LNCaP clone FGC (cell line): ENCODE measurements around the gene PRR14.
"Not testable (repeated sequence)": the region's sequence is repeated elsewhere in the genome, so short reads cannot be mapped to it uniquely, and the experiment has no call there.

ENCODE experiments used
- DNase-seq: peaks from one replicate; pipeline ENCODE4 v3.0.0-alpha.2; 2011; ENCODE audit warnings: low read depth
- H3K4me3 ChIP-seq: 2 replicates; pipeline ENCODE4 v1.5.1; 2011; ENCODE audit warnings: mild to moderate bottlenecking, low read depth, low read length, control low read depth
- TF ChIP-seq, protein P1 (sequence below): IDR thresholded peaks from 2 replicates; pipeline ENCODE4 v1.5.1; 2012; ENCODE audit warnings: mild to moderate bottlenecking; ENCODE audit not compliant: control insufficient read depth, insufficient read depth; ENCODE audit errors: extremely low read depth

Gene PRR14

DNA sequence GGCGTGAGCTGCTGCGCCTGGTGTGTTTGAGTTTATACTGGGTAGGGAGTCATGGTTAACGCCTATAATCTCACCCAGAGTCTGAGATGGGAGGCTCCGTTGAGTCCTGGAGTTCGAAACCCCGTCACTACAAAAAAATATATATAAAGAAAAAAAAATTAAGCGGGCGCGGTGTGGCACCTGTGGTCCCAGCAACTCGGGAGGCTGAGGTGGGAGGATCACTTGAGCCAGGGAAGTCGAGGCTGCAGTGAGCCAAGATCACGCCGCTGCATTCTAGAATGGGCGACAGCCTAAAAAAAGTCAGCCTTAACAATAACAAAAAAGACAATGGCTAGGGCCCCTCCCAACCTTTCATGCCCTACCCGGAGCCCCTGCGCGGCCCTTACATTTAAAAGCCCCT, 17.2 kb upstream of the PRR14 start:
- H3K4me3 ChIP-seq = peak overlapping the region; percentile 66
- TF ChIP-seq, protein P1, sequence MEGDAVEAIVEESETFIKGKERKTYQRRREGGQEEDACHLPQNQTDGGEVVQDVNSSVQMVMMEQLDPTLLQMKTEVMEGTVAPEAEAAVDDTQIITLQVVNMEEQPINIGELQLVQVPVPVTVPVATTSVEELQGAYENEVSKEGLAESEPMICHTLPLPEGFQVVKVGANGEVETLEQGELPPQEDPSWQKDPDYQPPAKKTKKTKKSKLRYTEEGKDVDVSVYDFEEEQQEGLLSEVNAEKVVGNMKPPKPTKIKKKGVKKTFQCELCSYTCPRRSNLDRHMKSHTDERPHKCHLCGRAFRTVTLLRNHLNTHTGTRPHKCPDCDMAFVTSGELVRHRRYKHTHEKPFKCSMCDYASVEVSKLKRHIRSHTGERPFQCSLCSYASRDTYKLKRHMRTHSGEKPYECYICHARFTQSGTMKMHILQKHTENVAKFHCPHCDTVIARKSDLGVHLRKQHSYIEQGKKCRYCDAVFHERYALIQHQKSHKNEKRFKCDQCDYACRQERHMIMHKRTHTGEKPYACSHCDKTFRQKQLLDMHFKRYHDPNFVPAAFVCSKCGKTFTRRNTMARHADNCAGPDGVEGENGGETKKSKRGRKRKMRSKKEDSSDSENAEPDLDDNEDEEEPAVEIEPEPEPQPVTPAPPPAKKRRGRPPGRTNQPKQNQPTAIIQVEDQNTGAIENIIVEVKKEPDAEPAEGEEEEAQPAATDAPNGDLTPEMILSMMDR = no peak
- DNase-seq = no peak

DNA sequence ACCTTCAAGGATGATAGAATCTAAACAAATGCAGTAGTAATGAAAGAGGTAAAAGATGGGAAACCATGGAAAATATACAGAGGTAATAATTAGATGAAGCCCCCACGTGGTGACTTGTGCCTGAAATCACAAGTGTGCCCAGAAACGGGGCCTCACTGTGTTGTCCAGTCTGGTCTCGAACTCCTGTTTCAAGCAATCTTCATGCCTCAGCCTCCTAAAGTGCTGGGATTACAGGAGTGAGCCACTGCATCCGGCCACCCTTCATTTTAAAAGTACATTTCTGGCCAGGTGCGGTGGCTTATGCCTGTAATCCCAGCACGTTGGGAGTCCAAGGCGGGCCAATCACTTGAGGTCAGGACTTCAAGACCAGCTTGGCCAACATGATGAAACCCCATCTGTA, 14.2 kb upstream of the PRR14 start:
- TF ChIP-seq, protein P1 = no peak
- DNase-seq = no peak
- no peak overlapping the region for H3K4me3 ChIP-seq

DNA sequence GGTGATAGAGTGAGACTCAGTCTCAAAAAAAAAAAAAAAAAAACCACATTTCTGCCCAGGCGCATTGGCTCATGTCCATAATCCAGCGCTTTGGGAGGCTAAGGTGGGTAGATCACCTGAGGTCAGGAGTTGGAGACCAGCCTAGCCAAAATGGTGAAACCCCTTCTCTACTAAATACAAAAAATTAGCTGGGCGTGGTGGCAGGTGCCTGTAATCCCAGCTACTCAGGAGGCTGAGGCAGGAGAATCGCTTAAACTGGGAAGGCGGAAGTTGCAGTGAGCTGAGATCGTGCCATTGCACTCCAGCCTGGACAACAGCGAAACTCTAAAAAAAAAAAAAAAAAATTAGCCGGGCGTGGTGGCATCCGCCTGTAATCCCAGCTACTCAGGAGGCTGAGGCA, 13.6 kb upstream of the PRR14 start:
- H3K4me3 ChIP-seq, DNase-seq: not testable (repeated sequence)

DNA sequence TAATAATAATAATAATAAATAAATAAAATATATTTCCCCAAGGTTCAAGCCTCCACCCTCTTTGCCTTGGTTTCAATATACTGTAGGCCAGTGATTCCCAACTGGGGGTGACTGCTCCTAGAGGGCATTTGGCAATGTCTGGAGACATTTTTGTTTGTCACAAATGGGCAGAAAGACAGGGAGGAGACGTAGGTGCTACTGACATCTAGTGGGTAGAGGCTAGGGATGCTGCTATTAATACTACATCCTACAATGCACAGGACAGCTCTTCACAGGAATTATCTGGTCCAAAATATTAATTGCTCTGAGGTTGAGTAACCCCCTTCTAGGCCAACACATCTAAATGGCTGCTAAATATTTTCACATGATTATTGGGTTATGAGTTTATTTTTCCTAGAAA, 12.8 kb upstream of the PRR14 start:
- H3K4me3 ChIP-seq = no peak overlapping the region
- DNase-seq = peak; percentile 50
- TF ChIP-seq, protein P1 = peak; percentile 59

DNA sequence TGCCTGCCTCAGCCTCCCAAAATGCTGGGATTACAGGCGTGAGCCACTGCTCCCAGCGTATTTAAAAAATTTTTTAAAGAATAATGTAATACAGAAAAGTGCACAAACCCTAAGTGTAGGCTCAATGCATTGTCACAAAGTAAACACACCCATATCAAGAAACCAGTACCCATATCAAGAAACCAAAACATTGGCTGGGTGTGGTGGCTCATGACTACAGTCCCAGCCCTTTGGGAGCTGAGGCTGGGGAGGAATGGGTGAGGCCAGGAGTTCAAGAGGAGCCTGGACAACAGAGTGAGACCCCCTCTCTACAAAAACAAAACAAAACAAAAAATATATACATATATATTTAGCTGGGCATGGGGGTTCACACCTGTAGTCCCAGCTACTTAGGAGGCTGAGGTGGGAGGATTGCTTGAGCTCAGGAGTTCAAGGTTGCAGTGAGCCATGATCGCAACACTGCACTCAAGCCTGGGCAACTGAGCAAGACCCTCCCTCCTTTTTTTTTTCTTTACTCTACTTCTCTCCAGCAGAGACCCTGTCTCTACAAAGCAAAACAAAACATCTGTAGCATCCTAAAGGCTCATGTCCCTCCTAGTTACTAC, 9.3 kb upstream of the PRR14 start:
- DNase-seq = no peak
- TF ChIP-seq, protein P1 = no peak
- no peak overlapping the region for H3K4me3 ChIP-seq

DNA sequence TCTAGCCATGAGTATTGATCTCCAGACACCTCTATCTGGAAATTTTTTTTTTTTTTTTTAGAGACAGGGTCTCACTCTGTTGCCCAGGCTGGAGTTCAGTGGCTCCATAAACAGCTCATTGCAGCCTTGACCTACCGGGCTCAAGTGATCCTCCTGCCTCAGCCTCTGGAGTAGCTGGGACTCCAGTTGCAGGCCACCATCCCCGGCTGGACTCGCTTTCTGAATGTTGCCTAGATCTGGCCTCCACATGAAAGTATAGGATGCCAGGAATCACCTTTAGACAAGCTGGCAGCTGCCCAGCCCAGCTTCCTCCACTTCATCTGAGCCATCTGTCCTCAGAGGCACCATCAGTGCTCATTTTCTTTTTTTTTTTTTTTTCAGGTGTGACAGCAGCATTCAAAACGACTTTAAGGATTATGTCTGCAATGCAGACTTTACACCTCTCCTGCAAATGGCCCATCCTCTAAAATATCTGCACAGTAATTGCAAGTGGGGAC, 6.4 kb upstream of the PRR14 start:
- no peak for DNase-seq
- TF ChIP-seq, protein P1 = no peak
- no peak overlapping the region for H3K4me3 ChIP-seq

DNA sequence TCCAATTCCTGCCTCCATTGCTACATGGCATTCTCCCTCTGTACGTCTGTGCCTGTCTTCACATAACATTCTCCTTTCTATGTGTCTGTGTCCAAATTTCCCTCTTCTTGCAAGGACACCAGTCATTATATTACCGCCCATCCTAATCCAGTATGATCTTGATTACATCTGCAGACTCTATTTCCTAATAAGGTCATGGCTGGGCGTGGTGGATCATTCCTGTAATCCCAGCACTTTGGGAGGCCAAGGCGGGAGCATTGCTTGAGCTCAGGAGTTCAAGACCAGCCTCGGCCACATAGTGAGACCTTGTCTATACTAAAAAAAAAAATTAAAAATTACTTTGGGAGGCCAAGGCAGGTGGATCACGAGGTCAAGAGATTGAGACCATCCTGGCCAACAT, 5.0 kb upstream of the PRR14 start:
- no peak overlapping the region for H3K4me3 ChIP-seq
- DNase-seq = no peak
- TF ChIP-seq, protein P1 = no peak
